ENCODE results near the gene DRD3.
A peak's percentile ranks its signal among the peaks of the same experiment; 100 is the strongest.

- TF ChIP-seq BHLHE40 (IDR thresholded peaks at IDR 0.05; ENCODE audit: borderline replicate concordance) (no peak), ZNF384 (IDR thresholded peaks at IDR 0.05) (peak; percentile 26; the same call in 1 of the 2 replicates), NFRKB (IDR thresholded peaks at IDR 0.05) (no peak), L3MBTL2 (conservative IDR thresholded peaks at IDR 0.05) (no peak), TARDBP (IDR thresholded peaks at IDR 0.05) (no peak), ELF4 (IDR thresholded peaks at IDR 0.05) (no peak), PKNOX1 (IDR thresholded peaks at IDR 0.05) (no peak), FOXK2 (IDR thresholded peaks at IDR 0.05) (no peak)
Observed at GRCh38 chr3:114103858-114104257, 75.0 kb downstream of the DRD3 start.

All from HEK293T (cell line).